SK-N-SH treated with all-trans-retinoic acid at 6 μM for 48 hours (cell line): ENCODE measurements around the gene C20orf96.
A peak's percentile ranks its signal among the peaks of the same experiment; 100 is the strongest.

Experiments used
- ATAC-seq: fragments of 200-7000 bp; cut with Tn5 transposase; 3 replicates; pipeline ENCODE4 v1.9.1; 2020; ENCODE audit warnings: mild to moderate bottlenecking, moderate library complexity
- ARNTL ChIP-seq: fragments of 450-650 bp; formaldehyde crosslinking; IDR thresholded peaks from 2 replicates; pipeline ENCODE4 v1.5.0; 2020; ENCODE audit warnings: low read depth, mild to moderate bottlenecking, moderate library complexity, borderline replicate concordance
- BACH2 ChIP-seq: fragments of 250-450 bp; sonication (Bioruptor Pico); IDR thresholded peaks from 2 replicates; pipeline ENCODE4 v1.9.0; 2021; ENCODE audit warnings: mild to moderate bottlenecking, borderline replicate concordance
- CREB5 ChIP-seq: fragments of 250-450 bp; sonication (Bioruptor Pico); IDR thresholded peaks from 2 replicates; pipeline ENCODE4 v1.5.1; 2020; ENCODE audit warnings: low read depth, mild to moderate bottlenecking, moderate library complexity
- CSDC2 ChIP-seq: fragments of 250-450 bp; sonication (Bioruptor Pico); IDR thresholded peaks from 2 replicates; pipeline ENCODE4 v1.5.0; 2020; ENCODE audit warnings: mild to moderate bottlenecking, moderate library complexity
- CSRNP3 ChIP-seq: fragments of 250-450 bp; sonication (Bioruptor Pico); IDR thresholded peaks from 2 replicates; pipeline ENCODE4 v1.5.1; 2021; ENCODE audit warnings: mild to moderate bottlenecking, moderate library complexity
- ESRRG ChIP-seq: fragments of 250-450 bp; sonication (Bioruptor Pico); IDR thresholded peaks from 2 replicates; pipeline ENCODE4 v1.6.1; 2021; ENCODE audit warnings: mild to moderate bottlenecking
- GLIS3 ChIP-seq: fragments of 250-450 bp; sonication (Bioruptor Pico); IDR thresholded peaks from 2 replicates; pipeline ENCODE4 v1.5.0; 2020; ENCODE audit warnings: mild to moderate bottlenecking, moderate library complexity
- ISL1 ChIP-seq: fragments of 250-450 bp; sonication (Bioruptor Pico); IDR thresholded peaks from 2 replicates; pipeline ENCODE4 v2.1.2; 2022; ENCODE audit warnings: mild to moderate bottlenecking, moderate library complexity
- OSR1 ChIP-seq: fragments of 250-450 bp; sonication (Bioruptor Pico); IDR thresholded peaks from 2 replicates; pipeline ENCODE4 v1.8.0; 2022; ENCODE audit warnings: moderate library complexity, mild to moderate bottlenecking, inconsistent platforms
- POU6F1 ChIP-seq: fragments of 250-450 bp; sonication (Bioruptor Pico); IDR thresholded peaks from 2 replicates; pipeline ENCODE4 v1.8.0; 2021; ENCODE audit warnings: low read depth, mild to moderate bottlenecking, moderate library complexity, borderline replicate concordance
- PPARA ChIP-seq: fragments of 250-450 bp; sonication (Bioruptor Pico); IDR thresholded peaks from 2 replicates; pipeline ENCODE4 v1.5.0; 2020; ENCODE audit warnings: mild to moderate bottlenecking, borderline replicate concordance
- RARB ChIP-seq: fragments of 250-450 bp; sonication (Bioruptor Pico); IDR thresholded peaks from 2 replicates; pipeline ENCODE4 v1.8.0; 2021; ENCODE audit warnings: mild to moderate bottlenecking, moderate library complexity
- SNAI2 ChIP-seq: fragments of 250-450 bp; sonication (Bioruptor Pico); IDR thresholded peaks from 2 replicates; pipeline ENCODE4 v1.5.0; 2020; ENCODE audit warnings: mild to moderate bottlenecking, moderate library complexity
- TCF4 ChIP-seq: fragments of 250-450 bp; sonication (Bioruptor Pico); IDR thresholded peaks from 2 replicates; pipeline ENCODE4 v1.8.0; 2021; ENCODE audit warnings: mild to moderate bottlenecking, moderate library complexity, borderline replicate concordance
- TOX ChIP-seq: fragments of 250-450 bp; sonication (Bioruptor Pico); IDR thresholded peaks from 2 replicates; pipeline ENCODE4 v1.8.0; 2021; ENCODE audit warnings: mild to moderate bottlenecking, moderate library complexity, borderline replicate concordance
- TSHZ2 ChIP-seq: fragments of 250-450 bp; sonication (Bioruptor Pico); IDR thresholded peaks from 2 replicates; pipeline ENCODE4 v1.5.0; 2020; ENCODE audit warnings: mild to moderate bottlenecking, moderate library complexity
- ZC3H10 ChIP-seq: fragments of 250-450 bp; sonication (Bioruptor Pico); IDR thresholded peaks from 2 replicates; pipeline ENCODE4 v1.5.1; 2021; ENCODE audit warnings: mild to moderate bottlenecking, moderate library complexity
- ZFP30 ChIP-seq: fragments of 450-650 bp; formaldehyde crosslinking; IDR thresholded peaks from 2 replicates; pipeline ENCODE4 v1.5.0; 2022; ENCODE audit warnings: mild to moderate bottlenecking, moderate library complexity
- ZNF565 ChIP-seq: fragments of 450-650 bp; formaldehyde crosslinking; conservative IDR thresholded peaks from 2 replicates; pipeline ENCODE4 v1.5.0; 2020; ENCODE audit warnings: low read depth, mild to moderate bottlenecking, moderate library complexity
- ZNF70 ChIP-seq: fragments of 450-650 bp; formaldehyde crosslinking; IDR thresholded peaks from 2 replicates; pipeline ENCODE4 v1.5.0; 2020; ENCODE audit warnings: mild to moderate bottlenecking, moderate library complexity
- ZNF8 ChIP-seq: fragments of 450-650 bp; formaldehyde crosslinking; IDR thresholded peaks from 2 replicates; pipeline ENCODE4 v1.5.0; 2020; ENCODE audit warnings: mild to moderate bottlenecking, moderate library complexity

C20orf96 gene

GRCh38 chr20:294602-295001 lies 4.1 kb upstream of the C20orf96 start:
- ATAC-seq: no peak
- no peak for TF ChIP-seq PPARA (CRISPR knock-in tag)

- ATAC-seq: peak; percentile 43; the same call in 2 of the 3 replicates
- TF ChIP-seq ARNTL (CRISPR knock-in tag) (no peak), TOX (no peak), OSR1 (CRISPR knock-in tag) (no peak), ESRRG (no peak), RARB (CRISPR knock-in tag) (no peak), ZNF565 (CRISPR knock-in tag) (no peak), ZC3H10 (CRISPR knock-in tag) (no peak), ZFP30 (CRISPR knock-in tag) (no peak), SNAI2 (CRISPR knock-in tag) (no peak), CSDC2 (CRISPR knock-in tag) (no peak), GLIS3 (CRISPR knock-in tag) (no peak), POU6F1 (CRISPR knock-in tag) (no peak), CSRNP3 (CRISPR knock-in tag) (no peak), PPARA (CRISPR knock-in tag) (no peak)
Measured at GRCh38 chr20:289693-290083, 862 bp downstream of the C20orf96 start.

- no peak for ATAC-seq
- TF ChIP-seq TCF4 (CRISPR knock-in tag) (no peak), ZC3H10 (CRISPR knock-in tag) (no peak), RARB (CRISPR knock-in tag) (no peak), CSDC2 (CRISPR knock-in tag) (no peak), ISL1 (CRISPR knock-in tag) (no peak), ZNF565 (CRISPR knock-in tag) (no peak), ZNF70 (CRISPR knock-in tag) (no peak), SNAI2 (CRISPR knock-in tag) (no peak), ZFP30 (CRISPR knock-in tag) (no peak), BACH2 (CRISPR knock-in tag) (no peak), CSRNP3 (CRISPR knock-in tag) (no peak), ZNF8 (no peak), GLIS3 (CRISPR knock-in tag) (no peak), CREB5 (no peak), TSHZ2 (CRISPR knock-in tag) (no peak), OSR1 (CRISPR knock-in tag) (no peak)
Measured at GRCh38 chr20:288956-289692, 1.4 kb downstream of the C20orf96 start.
